Endothelial cell of umbilical vein (primary cell): Measurements from ENCODE around the gene SP8. TPM values are rescaled to one million over a fixed set of nuclear protein-coding genes. Genes with fewer than 3 reads are reported as not detected.

Experiments
- BruUV-seq: library from RNA; stranded (reverse); fragments of 400-500 nt; replicated peaks from 2 replicates; lab custom pipeline; 2021; lab: Mats Ljungman, UMichigan
- CTCF ChIA-PET: fragments of 300-600, 350-600 bp; sonication (Branson Sonifier 250); formaldehyde crosslinking; loops from one replicate; lab custom pipeline; 2021; ENCODE audit warnings: antibody characterized with exemption, inconsistent platforms; lab: Charles Lee
- POLR2A ChIA-PET: fragments of 300-600, 350-600 bp; sonication (Branson Sonifier 250); formaldehyde crosslinking; loops from one replicate; lab custom pipeline; 2021; ENCODE audit warnings: antibody characterized with exemption, inconsistent platforms; lab: Charles Lee
- DNase-seq: peaks from one replicate; pipeline ENCODE4 v3.0.0-alpha.2; 2011; ENCODE audit warnings: low read depth, low spot score
- FAIRE-seq: peaks from 2 replicates; lab custom pipeline; 2011; peaks lifted over from hg19 to GRCh38; lab: Jason Lieb, UNC
- H2AFZ ChIP-seq: 2 replicates; pipeline ENCODE4 v1.6.0; 2012; ENCODE audit warnings: low read depth, low read length, control low read depth, inconsistent platforms
- H3K27ac ChIP-seq: 2 replicates; pipeline ENCODE4 v1.5.1; 2011; ENCODE audit warnings: low read depth, mild to moderate bottlenecking, control low read depth, low read length, moderate library complexity; ENCODE audit not compliant: insufficient read depth
- H3K27me3 ChIP-seq, 2 experiments: 2 replicates each; pipeline versions ENCODE4 v1.6.0 to v1.6.1; 2011; ENCODE audit warnings: low read length in 2 of 2, mixed read lengths in 1 of 2; ENCODE audit not compliant: control insufficient read depth in 2 of 2, insufficient read depth in 2 of 2
- H3K36me3 ChIP-seq, 2 experiments: 2 replicates in 1 of 2; 3 replicates in 1 of 2; pipeline ENCODE4 v1.5.1; 2011; ENCODE audit warnings: low read length in 2 of 2, mild to moderate bottlenecking in 1 of 2, moderate library complexity in 1 of 2; ENCODE audit not compliant: control insufficient read depth in 2 of 2, insufficient read depth in 2 of 2; ENCODE audit errors: extremely low read depth in 1 of 2
- H3K4me1 ChIP-seq: 3 replicates; pipeline ENCODE4 v1.5.1; 2011; ENCODE audit warnings: mild to moderate bottlenecking, low read length; ENCODE audit not compliant: control insufficient read depth, insufficient read depth; ENCODE audit errors: extremely low read depth
- H3K4me2 ChIP-seq: 2 replicates; pipeline ENCODE4 v1.6.1; 2011; ENCODE audit warnings: low read length, control low read depth, mixed read lengths; ENCODE audit not compliant: insufficient read depth
- H3K4me3 ChIP-seq, 3 experiments: fragments of 200-600 bp in 1 of 3; sonication (generic), shearing (Covaris generic) in 1 of 3; replicated peaks in 1 of 3; 2 replicates each; pipeline ENCODE4 v1.5.1; 2011 to 2016; ENCODE audit warnings: control low read depth in 3 of 3, low read length in 3 of 3, mild to moderate bottlenecking in 2 of 3, inconsistent platforms in 1 of 3, low read depth in 1 of 3, moderate library complexity in 1 of 3; ENCODE audit not compliant: insufficient read depth in 1 of 3
- H3K79me2 ChIP-seq: 2 replicates; pipeline ENCODE4 v1.6.0; 2012; ENCODE audit warnings: low read length, inconsistent platforms; ENCODE audit not compliant: control insufficient read depth, insufficient read depth
- H3K9ac ChIP-seq: replicated peaks from 2 replicates; pipeline ENCODE3; 2011; ENCODE audit warnings: low read length, control low read depth; ENCODE audit not compliant: insufficient read depth; ENCODE audit errors: extremely low read depth
- H3K9me1 ChIP-seq: replicated peaks from 3 replicates; pipeline ENCODE4 v1.6.0; 2011; ENCODE audit warnings: mild to moderate bottlenecking, low read length; ENCODE audit not compliant: control insufficient read depth, insufficient read depth; ENCODE audit errors: extremely low read depth
- H3K9me3 ChIP-seq: replicated peaks from 2 replicates; pipeline ENCODE4 v1.5.1; 2012; ENCODE audit warnings: low read length, inconsistent platforms; ENCODE audit not compliant: control insufficient read depth, insufficient read depth
- H4K20me1 ChIP-seq: replicated peaks from 2 replicates; pipeline ENCODE3; 2011; ENCODE audit warnings: mild to moderate bottlenecking, low read length; ENCODE audit not compliant: control insufficient read depth, insufficient read depth; ENCODE audit errors: extremely low read depth
- EZH2 ChIP-seq: IDR thresholded peaks from 2 replicates; pipeline ENCODE4 v1.6.1; 2012; ENCODE audit warnings: borderline replicate concordance, low read depth, mild to moderate bottlenecking, moderate library complexity, low read length, inconsistent platforms; ENCODE audit not compliant: severe bottlenecking
- FOS ChIP-seq: IDR thresholded peaks from 2 replicates; pipeline ENCODE4 v1.6.1; 2011; ENCODE audit warnings: mild to moderate bottlenecking, low read length, moderate library complexity, borderline replicate concordance; ENCODE audit not compliant: insufficient read depth
- GATA2 ChIP-seq: IDR thresholded peaks from 2 replicates; pipeline ENCODE4 v1.7.0; 2011; ENCODE audit warnings: low read depth, mild to moderate bottlenecking, moderate library complexity, mixed read lengths, low read length; ENCODE audit not compliant: insufficient read length, insufficient read depth
- JUN ChIP-seq: IDR thresholded peaks from 2 replicates; pipeline ENCODE4 v1.6.1; 2011; ENCODE audit warnings: borderline replicate concordance, low read depth; ENCODE audit not compliant: insufficient read length, insufficient read depth
- MYC ChIP-seq: IDR thresholded peaks from one replicate; pipeline ENCODE4 v1.6.1; 2011; ENCODE audit warnings: mild to moderate bottlenecking, low read depth, low read length
- POLR2A ChIP-seq: IDR thresholded peaks from 2 replicates; pipeline ENCODE4 v1.6.1; 2012; ENCODE audit warnings: low read depth, mild to moderate bottlenecking, control low read depth, low read length
- POLR2AphosphoS5 ChIP-seq: IDR thresholded peaks from 2 replicates; pipeline ENCODE4 v1.6.1; 2012; ENCODE audit warnings: low read depth, mild to moderate bottlenecking, control low read depth, low read length, moderate library complexity; ENCODE audit not compliant: insufficient read depth
- dilution Hi-C: fragments of 300-500 bp; cut with MboI; formaldehyde crosslinking; loops from one replicate; pipeline ENCODE4 v1.15.0; 2019; ENCODE audit warnings: low sequenced_read_pairs; ENCODE audit not compliant: extremely low pct_ligation_motif_present
- intact Hi-C: fragments of 100-400 bp; cut with micrococcal nuclease; formaldehyde crosslinking; loops from one replicate; pipeline ENCODE4 v1.10.0; 2022
- polyA plus RNA-seq, 4 experiments: library from polyadenylated mRNA; depleted of rRNA in 3 of 4; stranded (reverse) in 3 of 4; unstranded in 1 of 4; fragments of >200 nt; gene quantifications; 2 replicates each; pipeline versions ENCODE4 v1.2.1 to v1.2.3, GENCODE V29; 2011 to 2012; ENCODE audit warnings: missing spikeins in 1 of 4
- total RNA-seq: library from RNA; stranded (reverse); gene quantifications from 2 replicates; pipeline ENCODE4 v1.2.3, GENCODE V29; 2021
- TF ChIP-seq, protein P1 (sequence below), 2 donors: IDR thresholded peaks; 1 replicate in 1 of 2; 2 replicates in 1 of 2; pipeline ENCODE4 v1.5.1; 2011; ENCODE audit warnings: low read length in 2 of 2, mild to moderate bottlenecking in 2 of 2, moderate library complexity in 2 of 2, control low read depth in 1 of 2, inconsistent platforms in 1 of 2, low read depth in 1 of 2; ENCODE audit not compliant: insufficient read depth in 1 of 2; ENCODE audit errors: extremely low read depth in 1 of 2
- TF ChIP-seq, protein P2 (sequence below): IDR thresholded peaks from 2 replicates; pipeline ENCODE4 v1.6.1; 2011; ENCODE audit not compliant: insufficient read depth, insufficient read length

Gene SP8
- total and polyA plus RNA-seq, 2 donors (not counting 3 experiments of a cell fraction or from before 2014, with no cell fraction given): 0.38 to 0.92 TPM

DNA sequence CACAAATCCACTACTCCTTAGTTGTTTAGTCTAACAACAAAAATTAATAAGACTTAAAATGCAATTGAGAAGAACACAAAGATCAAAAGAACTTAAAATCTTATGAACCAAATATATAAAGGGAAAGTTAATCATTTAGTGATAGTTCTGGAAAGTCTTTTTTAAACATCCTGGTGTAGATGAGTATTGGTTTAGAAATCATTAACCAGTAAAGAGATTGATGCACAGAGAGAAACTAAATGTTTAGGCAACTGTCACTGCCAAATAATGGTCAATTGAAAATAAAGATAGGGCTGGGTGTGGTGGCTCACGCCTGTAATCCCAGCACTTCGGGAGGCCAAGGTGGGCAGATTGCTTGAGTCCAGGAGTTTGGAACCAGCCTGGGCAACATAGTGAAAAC is 44.9 kb downstream of the SP8 start:
- Histone ChIP-seq H3K9me3 (no peaks in the 10 kb centered on the region), H3K4me2 (no peak overlapping the region), H3K36me3 (no peaks in the 10 kb centered on the region), H3K79me2 (no peaks in the 10 kb centered on the region), H3K4me1 (no peaks in the 10 kb centered on the region), H4K20me1 (no peaks in the 10 kb centered on the region), H3K9ac (no peak overlapping the region), H3K4me3 (no peak overlapping the region), H2AFZ (no peak overlapping the region), H3K27ac (no peak overlapping the region), H3K27me3 (no peaks in the 10 kb centered on the region), H3K9me1 (no peaks in the 10 kb centered on the region)
- no peak for DNase-seq
- TF ChIP-seq, protein P1, sequence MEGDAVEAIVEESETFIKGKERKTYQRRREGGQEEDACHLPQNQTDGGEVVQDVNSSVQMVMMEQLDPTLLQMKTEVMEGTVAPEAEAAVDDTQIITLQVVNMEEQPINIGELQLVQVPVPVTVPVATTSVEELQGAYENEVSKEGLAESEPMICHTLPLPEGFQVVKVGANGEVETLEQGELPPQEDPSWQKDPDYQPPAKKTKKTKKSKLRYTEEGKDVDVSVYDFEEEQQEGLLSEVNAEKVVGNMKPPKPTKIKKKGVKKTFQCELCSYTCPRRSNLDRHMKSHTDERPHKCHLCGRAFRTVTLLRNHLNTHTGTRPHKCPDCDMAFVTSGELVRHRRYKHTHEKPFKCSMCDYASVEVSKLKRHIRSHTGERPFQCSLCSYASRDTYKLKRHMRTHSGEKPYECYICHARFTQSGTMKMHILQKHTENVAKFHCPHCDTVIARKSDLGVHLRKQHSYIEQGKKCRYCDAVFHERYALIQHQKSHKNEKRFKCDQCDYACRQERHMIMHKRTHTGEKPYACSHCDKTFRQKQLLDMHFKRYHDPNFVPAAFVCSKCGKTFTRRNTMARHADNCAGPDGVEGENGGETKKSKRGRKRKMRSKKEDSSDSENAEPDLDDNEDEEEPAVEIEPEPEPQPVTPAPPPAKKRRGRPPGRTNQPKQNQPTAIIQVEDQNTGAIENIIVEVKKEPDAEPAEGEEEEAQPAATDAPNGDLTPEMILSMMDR (IDR thresholded peaks at IDR 0.05; ENCODE audit: extremely low read depth in 1 of 2, insufficient read depth in 1 of 2, low read depth in 1 of 2, low read length in 2 of 2): no peak
- FAIRE-seq: no peak
- no TSS peak for BruUV-seq
- dilution Hi-C loops (no loop called here), intact Hi-C loops (no loop called here)
- ChIA-PET CTCF (no interaction called here), POLR2A (no interaction called here)

DNA sequence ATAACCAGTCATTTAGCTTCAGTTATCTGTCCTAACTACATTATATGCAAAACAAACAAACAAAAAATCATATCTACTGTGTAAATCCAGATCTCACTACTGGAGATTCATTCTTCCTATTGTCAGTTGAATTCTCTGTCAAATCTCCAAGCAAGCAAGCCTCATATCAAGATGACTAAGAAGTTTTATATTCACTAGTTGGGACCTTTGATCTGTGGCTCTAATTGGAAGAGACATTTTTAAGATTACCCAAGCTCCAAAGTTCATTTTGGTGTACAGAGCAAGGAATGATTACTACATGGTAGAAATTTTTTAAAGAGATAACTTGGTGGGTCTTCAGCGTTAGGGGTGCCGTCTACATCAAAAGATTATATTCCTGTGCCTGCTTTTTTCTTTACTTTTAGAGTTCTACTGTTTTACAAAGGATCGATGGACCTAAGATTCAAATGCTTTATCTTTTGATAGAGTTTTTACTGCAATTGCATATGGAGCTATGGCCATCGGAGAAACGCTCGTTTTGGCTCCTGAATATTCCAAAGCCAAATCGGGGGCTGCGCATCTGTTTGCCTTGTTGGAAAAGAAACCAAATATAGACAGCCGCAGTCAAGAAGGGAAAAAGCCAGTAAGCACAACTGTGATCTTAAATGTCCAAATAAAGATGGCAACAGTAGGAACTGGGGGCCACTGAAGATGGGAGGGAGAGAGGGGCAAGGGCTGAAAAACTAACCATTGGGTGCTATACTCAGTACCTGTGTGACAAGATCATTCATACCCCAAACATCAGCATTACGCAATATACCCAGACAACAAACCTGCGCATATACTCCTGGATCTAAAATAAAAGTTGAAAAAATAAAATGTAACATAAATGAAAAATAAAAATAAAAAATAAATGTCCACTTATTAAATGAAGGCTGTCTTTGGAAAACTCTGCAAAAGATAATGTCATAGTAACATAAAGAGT is 47.9 kb downstream of the SP8 start:
- BruUV-seq: no TSS peak
- no peak overlapping the region for H3K9ac ChIP-seq
- no peaks in the 10 kb centered on the region for H3K79me2 ChIP-seq
- FAIRE-seq (no peak), DNase-seq (no peak)
- intact Hi-C loops (no loop called here), dilution Hi-C loops (no loop called here)
- no peaks in the 10 kb centered on the region for H3K9me1 ChIP-seq
- no peak overlapping the region for H2AFZ ChIP-seq
- CTCF ChIA-PET: no interaction called here
- TF ChIP-seq, protein P2, sequence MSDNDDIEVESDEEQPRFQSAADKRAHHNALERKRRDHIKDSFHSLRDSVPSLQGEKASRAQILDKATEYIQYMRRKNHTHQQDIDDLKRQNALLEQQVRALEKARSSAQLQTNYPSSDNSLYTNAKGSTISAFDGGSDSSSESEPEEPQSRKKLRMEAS: no peak
- no peak for TF ChIP-seq GATA2
- TF ChIP-seq POLR2AphosphoS5: no peak
- TF ChIP-seq MYC: no peak
- TF ChIP-seq JUN: no peak
- no peak for TF ChIP-seq FOS
- TF ChIP-seq POLR2A: no peak
- TF ChIP-seq EZH2: no peak
- TF ChIP-seq, protein P1 (IDR thresholded peaks at IDR 0.05; ENCODE audit: extremely low read depth in 1 of 2, insufficient read depth in 1 of 2, low read depth in 1 of 2, low read length in 2 of 2): no peak
- no peaks in the 10 kb centered on the region for H3K27me3 ChIP-seq
- no peaks in the 10 kb centered on the region for H3K36me3 ChIP-seq
- H3K4me1 ChIP-seq: no peaks in the 10 kb centered on the region
- no peak overlapping the region for H3K4me2 ChIP-seq
- H3K9me3 ChIP-seq: no peaks in the 10 kb centered on the region
- no peaks in the 10 kb centered on the region for H4K20me1 ChIP-seq
- no peak overlapping the region for H3K27ac ChIP-seq
- POLR2A ChIA-PET: no interaction called here
- no peak overlapping the region for H3K4me3 ChIP-seq
